Omental fat pad (tissue), 4 donors: ENCODE results near the gene ATF3. TPM values are rescaled to one million over a fixed set of nuclear protein-coding genes. Genes with fewer than 3 reads are reported as not detected.

ENCODE experiments used
- ATAC-seq: fragments of 150-250 bp; one replicate; pipeline ENCODE4 v1.9.1; 2016; ENCODE audit warnings: mild to moderate bottlenecking, moderate library complexity; ENCODE audit not compliant: low FRiP score
- DNase-seq: peaks from one replicate; pipeline ENCODE4 v3.0.0-alpha.2; 2019; ENCODE audit warnings: low spot score
- CTCF ChIP-seq, 3 donors: fragments of 450-650 bp; IDR thresholded peaks; one replicate each; pipeline ENCODE4 v1.5.1; 2016 to 2017; ENCODE audit warnings: antibody characterized with exemption in 3 of 3, mild to moderate bottlenecking in 3 of 3, moderate library complexity in 2 of 3
- total RNA-seq, 4 donors: library from RNA; depleted of rRNA; stranded (reverse); fragments of >200 nt; gene quantifications; one replicate each; pipeline ENCODE4 v1.1.0, GENCODE V29; 2016

Gene ATF3
- total RNA-seq, 4 donors from 2014 or later, result 41.5 to 229 (median 77.5) TPM

DNA sequence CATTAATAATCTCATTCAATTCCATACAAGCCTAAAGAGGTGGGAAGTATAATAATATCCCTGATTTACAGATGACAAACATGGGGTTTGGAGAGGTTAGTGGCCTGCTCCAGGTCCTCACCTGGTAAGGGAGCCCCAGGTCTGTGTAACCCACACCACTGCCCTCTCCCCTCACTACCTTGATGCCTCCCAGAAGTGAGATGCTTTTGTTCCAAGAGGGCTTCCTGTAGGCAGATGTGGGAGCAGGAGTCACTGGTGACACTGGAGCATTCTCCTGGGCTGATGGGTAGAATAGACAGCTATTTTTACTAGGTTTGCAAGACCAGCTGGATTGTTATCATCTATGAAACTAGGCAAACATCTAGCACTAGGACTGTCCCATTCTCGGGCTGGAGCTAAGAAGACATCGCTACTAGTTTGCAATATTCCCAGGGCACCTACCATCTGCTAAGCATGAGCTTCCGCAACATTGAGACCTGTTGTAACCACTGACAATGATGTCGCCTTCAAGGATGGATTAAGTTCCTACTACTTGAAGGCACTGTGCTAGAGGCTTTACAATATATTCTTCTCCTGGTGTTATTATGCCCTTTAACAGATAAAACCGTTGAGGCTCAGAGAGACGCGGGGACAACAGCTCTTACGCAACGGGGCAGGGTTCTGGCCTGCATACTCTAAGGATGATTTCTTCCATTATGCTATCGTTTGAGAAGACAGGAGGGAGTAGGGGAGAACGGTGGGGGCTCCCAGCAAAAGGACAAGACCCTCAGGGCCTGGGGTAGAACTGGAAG is 56.0 kb downstream of the ATF3 start:
- TF ChIP-seq CTCF (IDR thresholded peaks at IDR 0.05), result no peak
- no peak for ATAC-seq
- no peak for DNase-seq

DNA sequence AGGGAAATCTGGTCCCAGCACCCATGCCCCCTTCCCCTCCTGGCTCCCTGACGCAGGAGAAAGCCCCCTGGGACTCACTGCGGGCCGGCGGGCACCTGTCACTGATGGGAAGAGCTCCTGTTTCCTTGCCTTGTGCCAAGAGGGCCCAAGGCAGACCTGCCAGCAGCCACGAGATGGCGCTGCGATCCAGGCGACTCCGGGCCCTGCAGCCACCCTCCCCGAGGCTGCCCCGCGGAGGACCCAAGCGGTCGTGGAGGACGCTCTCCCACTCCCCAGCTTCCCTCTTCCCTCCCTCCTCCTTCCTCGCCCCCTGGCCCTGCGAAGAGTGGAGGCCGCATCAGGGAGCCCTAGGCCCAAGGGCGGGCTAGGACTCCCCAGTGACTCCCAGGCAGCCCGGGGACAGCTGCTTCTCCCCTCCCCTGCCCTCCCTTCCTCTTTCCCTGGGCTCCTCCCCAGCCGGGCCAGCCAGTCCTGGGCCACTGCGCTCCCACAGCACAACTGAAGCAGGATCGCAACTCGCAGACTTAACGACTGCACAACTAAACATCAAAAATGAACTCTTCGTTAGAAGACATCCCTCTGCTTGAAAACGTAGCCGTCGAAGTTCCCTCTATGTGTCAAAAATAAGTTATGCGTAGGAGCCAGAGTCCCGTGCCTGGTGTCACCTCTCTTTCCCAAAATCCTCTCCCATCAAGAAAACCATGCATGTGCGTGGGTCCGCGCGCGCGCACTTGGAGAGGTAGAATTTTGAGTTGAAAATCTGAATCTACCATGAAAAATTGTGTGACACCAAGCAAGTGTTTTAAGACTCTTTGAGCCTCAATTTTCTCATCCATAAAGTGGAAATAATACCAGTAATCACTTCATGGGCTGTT is 56.9 kb downstream of the ATF3 start:
- peak in 1 of 3 donors; percentile 89 for TF ChIP-seq CTCF (IDR thresholded peaks at IDR 0.05)
- ATAC-seq (peak; percentile 88), DNase-seq (peak; percentile 60)

DNA sequence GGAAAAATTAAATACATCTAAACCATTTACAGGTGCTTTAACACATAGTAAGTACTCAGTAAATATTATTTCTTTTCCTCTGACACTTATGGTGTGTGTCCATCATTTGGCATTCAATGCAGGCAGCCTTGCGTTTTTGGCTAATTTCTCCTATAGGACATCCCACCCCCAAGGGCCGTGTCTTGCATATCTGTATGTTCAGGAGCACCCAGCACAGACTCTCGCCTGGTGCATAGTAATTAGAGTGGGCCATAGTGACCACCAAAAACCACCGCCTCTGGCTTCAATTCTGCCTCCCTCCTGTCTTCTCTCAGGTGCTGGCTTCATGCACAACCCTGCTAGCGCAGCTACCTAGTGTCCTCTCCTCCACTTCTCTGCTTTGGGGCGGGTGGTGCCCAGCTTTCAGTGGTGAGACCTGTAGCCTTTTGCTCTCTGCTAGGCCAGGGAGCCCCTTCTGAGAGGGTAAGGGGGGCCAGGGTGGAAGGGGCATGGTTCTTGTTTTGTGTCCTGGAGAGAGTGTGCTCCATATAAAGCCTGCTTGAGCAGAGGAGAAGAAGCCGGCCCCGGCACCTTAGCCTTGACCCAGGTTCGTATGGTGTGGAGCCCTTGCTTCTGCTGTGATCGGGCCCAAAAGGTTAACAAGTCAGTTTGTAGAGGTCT is 57.7 kb downstream of the ATF3 start:
- TF ChIP-seq CTCF (IDR thresholded peaks at IDR 0.05), result no peak
- DNase-seq (no peak), ATAC-seq (no peak)

DNA sequence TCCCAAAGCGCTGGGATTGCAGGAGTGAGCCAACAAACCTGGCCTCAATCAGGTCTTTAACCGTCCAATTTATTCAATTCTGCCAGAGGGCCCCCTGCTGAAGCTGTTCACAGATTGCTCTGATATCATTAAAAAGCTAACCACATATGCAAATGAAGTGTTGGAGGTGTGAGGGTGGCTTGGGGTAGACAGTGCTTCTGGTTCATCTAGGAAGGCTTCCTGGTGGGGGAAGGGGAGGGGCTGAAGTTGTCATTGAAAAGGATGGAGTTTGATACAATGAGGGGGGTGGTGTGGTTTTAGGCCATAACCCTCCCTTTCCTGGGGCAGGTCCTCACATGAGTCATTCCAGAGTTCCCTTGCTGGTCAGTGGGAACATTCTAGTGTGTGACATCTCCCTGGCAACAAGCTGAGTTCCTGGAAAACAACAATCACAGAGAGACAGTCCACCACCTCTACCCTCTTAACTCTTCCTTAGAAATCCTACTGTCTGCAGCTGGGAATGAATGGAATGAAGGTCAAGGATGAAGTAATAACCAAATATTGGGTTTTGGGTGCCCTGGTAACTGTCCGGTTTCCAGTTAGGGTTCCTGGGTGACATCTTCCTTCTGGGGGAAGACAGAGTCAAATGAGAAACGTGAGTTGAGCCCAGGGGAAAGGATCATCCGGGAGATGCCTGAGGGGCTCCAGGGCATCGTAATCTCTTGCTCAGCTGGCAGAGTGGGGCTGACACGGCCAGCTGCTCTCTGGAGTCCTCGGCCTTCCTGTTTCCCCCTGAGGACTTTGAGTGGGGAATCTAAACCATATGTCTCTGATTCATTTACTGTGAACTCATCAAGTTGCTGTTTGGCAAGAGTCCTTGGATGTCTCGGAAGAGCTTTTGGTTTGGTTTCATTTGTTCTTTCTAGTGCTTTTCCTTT is 58.9 kb downstream of the ATF3 start:
- DNase-seq, result no peak
- no peak for TF ChIP-seq CTCF (IDR thresholded peaks at IDR 0.05)
- peak; percentile 66 for ATAC-seq

DNA sequence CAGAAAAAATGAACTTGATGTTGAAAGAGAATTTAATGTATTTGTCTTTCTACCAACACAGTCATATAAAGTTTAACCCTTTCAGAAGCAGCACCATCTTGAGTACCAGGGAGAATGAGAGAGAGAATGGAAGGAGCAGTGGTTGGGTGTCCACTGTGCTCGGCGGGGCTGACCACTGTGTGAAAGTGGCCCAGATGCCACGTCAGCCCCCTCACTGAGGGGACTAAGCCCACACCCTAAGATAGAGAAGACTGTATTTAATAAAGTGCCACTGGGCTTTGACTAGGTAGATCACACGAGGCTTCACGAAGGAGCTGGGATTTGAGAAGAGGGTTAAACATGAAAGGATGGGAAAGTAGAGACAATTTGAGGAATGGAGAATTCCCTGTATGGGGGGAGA is 59.9 kb downstream of the ATF3 start:
- no peak for DNase-seq
- TF ChIP-seq CTCF (IDR thresholded peaks at IDR 0.05), result no peak
- ATAC-seq, result no peak

DNA sequence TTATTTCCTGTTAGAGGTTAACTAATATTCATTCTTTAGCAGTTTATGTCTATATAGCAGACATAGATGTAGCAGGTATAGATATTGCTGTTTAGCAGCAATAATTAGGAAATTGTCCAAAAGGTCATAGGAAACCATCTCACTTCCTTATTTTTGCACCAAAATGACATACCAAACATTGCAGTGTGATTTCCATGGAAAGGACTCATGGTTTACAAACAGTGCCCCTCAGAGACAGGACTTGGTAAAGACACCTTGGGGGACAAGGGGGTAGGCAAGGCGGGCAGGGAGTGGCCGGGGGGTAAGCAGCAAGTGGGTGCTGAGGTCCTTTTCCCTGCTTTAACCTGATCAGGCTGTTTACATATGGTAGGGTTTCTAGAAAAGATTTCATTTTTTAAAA is 60.5 kb downstream of the ATF3 start:
- DNase-seq (no peak), ATAC-seq (no peak)
- TF ChIP-seq CTCF (IDR thresholded peaks at IDR 0.05), result no peak
